Upper lobe of left lung (tissue), 4 donors: ENCODE results near the gene ZNF484.

ENCODE experiments used
- CTCF ChIP-seq, 6 experiments: fragments of 450-650 bp in 4 of 6; fragments of 200-600 bp in 2 of 6; sonication (generic) in 2 of 6; IDR thresholded peaks; one replicate each; pipeline ENCODE4 v1.5.1; 2016 to 2019; ENCODE audit warnings: antibody characterized with exemption in 6 of 6
- POLR2A ChIP-seq, 4 donors: fragments of 450-650 bp; IDR thresholded peaks; one replicate each; pipeline ENCODE4 v1.5.1; 2016 to 2017; ENCODE audit warnings: antibody characterized with exemption in 4 of 4, mild to moderate bottlenecking in 2 of 4

GRCh38 chr9:92894711-92895362 lies 17.0 kb upstream of the ZNF484 start:
- TF ChIP-seq POLR2A (IDR thresholded peaks at IDR 0.05), result no peak
- no peak for TF ChIP-seq CTCF (IDR thresholded peaks at IDR 0.05)
